K562 (cell line): Measurements from ENCODE around the gene NEURL1. TPM values are rescaled to one million over a fixed set of nuclear protein-coding genes. Genes with fewer than 3 reads are reported as not detected.

ENCODE experiments used
- ATAC-seq: fragments of 200-7000 bp; cut with Tn5 transposase; 3 replicates; pipeline ENCODE4 v1.9.1; 2020; ENCODE audit warnings: moderate library complexity
- BruUV-seq: library from RNA; stranded (reverse); fragments of 400-500 nt; replicated peaks from 2 replicates; lab custom pipeline; 2021; lab: Mats Ljungman, UMichigan
- CTCF ChIA-PET: fragments of 300-600 bp; formaldehyde crosslinking; extraction: SDS; loops from one replicate; lab custom pipeline; 2021; ENCODE audit warnings: low intra/inter-chr PET ratio; lab: Yijun Ruan, JAX
- POLR2A ChIA-PET: fragments of 300-600, 350-650 bp; sonication (Branson Sonifier 250); formaldehyde crosslinking; extraction: SDS; loops from one replicate; lab custom pipeline; 2021; ENCODE audit warnings: antibody characterized with exemption, inconsistent platforms; lab: Yijun Ruan, JAX
- DNase-seq, 4 experiments: peaks; one replicate each; pipeline versions ENCODE4 v3.0.0 to v3.0.0-alpha.2; 2011 to 2018; ENCODE audit warnings: low spot score in 3 of 4, mixed read lengths in 3 of 4; ENCODE audit errors: extremely low read depth in 1 of 4
- FAIRE-seq: peaks from 2 replicates; lab custom pipeline; 2011; peaks lifted over from hg19 to GRCh38; lab: Jason Lieb, UNC
- H2AFZ ChIP-seq: 2 replicates; pipeline ENCODE4 v1.6.0; 2011; ENCODE audit warnings: low read depth, low read length, control low read depth, inconsistent platforms
- H3K27ac ChIP-seq: fragments of 200-600 bp; 3 replicates; pipeline ENCODE4 v1.8.0; 2011; ENCODE audit warnings: low read depth, mild to moderate bottlenecking, control low read depth, inconsistent platforms, low read length, moderate library complexity, mixed read lengths; ENCODE audit errors: extremely low read depth
- H3K27me3 ChIP-seq, 2 experiments: fragments of 300-600 bp in 1 of 2; 2 replicates in 1 of 2; 3 replicates in 1 of 2; pipeline versions ENCODE4 v1.6.0 to v1.8.0; 2011; ENCODE audit warnings: inconsistent platforms in 2 of 2, low read length in 2 of 2, mild to moderate bottlenecking in 1 of 2, mixed read lengths in 1 of 2, moderate library complexity in 1 of 2; ENCODE audit not compliant: control insufficient read depth in 2 of 2, insufficient read depth in 2 of 2
- H3K36me3 ChIP-seq: fragments of 300-600 bp; 3 replicates; pipeline ENCODE4 v1.8.0; 2011; ENCODE audit warnings: mild to moderate bottlenecking, low read length, inconsistent platforms; ENCODE audit not compliant: control insufficient read depth, insufficient read depth
- H3K4me1 ChIP-seq, 2 experiments: fragments of 200-600 bp in 1 of 2; replicated peaks in 1 of 2; 2 replicates in 1 of 2; 3 replicates in 1 of 2; pipeline versions ENCODE4 v1.5.1 to v1.8.0; 2011; ENCODE audit warnings: inconsistent platforms in 2 of 2, low read length in 2 of 2, mild to moderate bottlenecking in 1 of 2, mixed read lengths in 1 of 2, moderate library complexity in 1 of 2; ENCODE audit not compliant: control insufficient read depth in 2 of 2, insufficient read depth in 2 of 2
- H3K4me2 ChIP-seq: 2 replicates; pipeline ENCODE4 v1.6.1; 2011; ENCODE audit warnings: low read length, control low read depth, inconsistent platforms, mixed read lengths; ENCODE audit not compliant: insufficient read depth
- H3K4me3 ChIP-seq: fragments of 200-600 bp; sonication (generic), shearing (Covaris generic); 2 replicates; pipeline ENCODE4 v1.5.1; 2016; ENCODE audit warnings: control low read depth, inconsistent platforms
- H3K79me2 ChIP-seq: fragments of 200-600 bp; 3 replicates; pipeline ENCODE4 v1.8.0; 2011; ENCODE audit warnings: low read length, inconsistent platforms; ENCODE audit not compliant: control insufficient read depth, insufficient read depth
- H3K9ac ChIP-seq, 2 experiments: 2 replicates each; pipeline versions ENCODE4 v1.6.0 to v1.6.1; 2011; ENCODE audit warnings: low read depth in 2 of 2, low read length in 2 of 2, control low read depth in 1 of 2, inconsistent platforms in 1 of 2, mild to moderate bottlenecking in 1 of 2, mixed read lengths in 1 of 2; ENCODE audit not compliant: insufficient read depth in 1 of 2
- H3K9me1 ChIP-seq: one replicate; pipeline ENCODE4 v1.6.0; 2011; ENCODE audit warnings: inconsistent platforms, mild to moderate bottlenecking, low read length, moderate library complexity; ENCODE audit not compliant: control insufficient read depth, insufficient read depth
- H3K9me3 ChIP-seq: replicated peaks from 2 replicates; pipeline ENCODE4 v1.5.1; 2011; ENCODE audit warnings: low read depth, low read length, inconsistent platforms; ENCODE audit not compliant: control insufficient read depth, insufficient read depth
- H4K20me1 ChIP-seq: replicated peaks from 2 replicates; pipeline ENCODE4 v1.6.1; 2011; ENCODE audit warnings: low read length, inconsistent platforms, mixed read lengths; ENCODE audit not compliant: control insufficient read depth, insufficient read depth
- GABPB2 ChIP-seq: fragments of 250-450 bp; sonication (Bioruptor Pico); conservative IDR thresholded peaks from 2 replicates; pipeline ENCODE4 v1.5.1; 2021; ENCODE audit warnings: mild to moderate bottlenecking
- PREB ChIP-seq: sonication (generic); formaldehyde crosslinking; IDR thresholded peaks from 2 replicates; pipeline ENCODE4 v1.8.1; 2023; ENCODE audit warnings: mild to moderate bottlenecking, missing genetic modification reagents
- THAP12 ChIP-seq: fragments of 250-450 bp; sonication (Bioruptor Pico); IDR thresholded peaks from 2 replicates; pipeline ENCODE4 v1.9.0; 2021; ENCODE audit warnings: mild to moderate bottlenecking, inconsistent platforms
- VEZF1 ChIP-seq: fragments of 200-800 bp; sonication (Bioruptor generic); IDR thresholded peaks from 2 replicates; pipeline ENCODE4 v1.6.1; 2017; ENCODE audit warnings: missing genetic modification characterization, missing compliant biosample characterization
- WGBS: fragments of 100-300 bp; shearing (Covaris generic); methylation state at CpG from one replicate; pipeline ENCODE4 v1.1.6; 2016; ENCODE audit warnings: low coverage, mixed read lengths; ENCODE audit not compliant: insufficient coverage; ENCODE audit errors: missing lambda C conversion rate; 5-methylcytosine and 5-hydroxymethylcytosine counted together
- in situ Hi-C: fragments of 300-500 bp; cut with MboI; formaldehyde crosslinking; loops from 4 replicates; pipeline ENCODE4 v1.15.0; 2018; ENCODE audit warnings: inconsistent platforms, mixed read lengths
- intact Hi-C: fragments of 100-400 bp; cut with micrococcal nuclease; formaldehyde crosslinking; loops from 2 replicates; pipeline ENCODE4 v1.14.2; 2022
- polyA plus RNA-seq, 8 experiments: library from polyadenylated mRNA; depleted of rRNA in 4 of 8; stranded (reverse) in 5 of 8; unstranded in 3 of 8; fragments of >200 nt; fragmentation: Nextera tagmentation in 2 of 8; fragmentation: Illumina TruSeq in 1 of 8; extraction: Ambion mirVana in 2 of 8; extraction: Trizol in 1 of 8; gene quantifications; 2 replicates each; pipeline versions ENCODE4 v1.2.1 to v1.2.3, GENCODE V29; 2011 to 2014; ENCODE audit warnings: inconsistent platforms in 1 of 8, missing spikeins in 1 of 8
- total RNA-seq, 7 experiments: library from RNA; depleted of rRNA in 6 of 7; stranded (reverse); fragments of >200 nt in 6 of 7; fragmentation: Illumina TruSeq in 2 of 7; extraction: Trizol in 2 of 7; gene quantifications; 2 replicates each; pipeline versions ENCODE4 v1.2.1 to v1.2.3, GENCODE V29; 2011 to 2021; ENCODE audit warnings: low replicate concordance in 1 of 7

The NEURL1 gene
- total and polyA plus RNA-seq, 9 of the 15 experiments (the other 6 are each of a cell fraction or from before 2014, with no cell fraction given), result 0.01 to 0.45 (median 0.16) TPM; not detected in 5

- TF ChIP-seq VEZF1 (CRISPR knock-in tag) (no peak), GABPB2 (CRISPR knock-in tag) (no peak), THAP12 (CRISPR knock-in tag) (no peak)
Observed at GRCh38 chr10:103535595-103535994, 42.1 kb downstream of the NEURL1 start (continued).

- Histone ChIP-seq H3K9me1 (no peaks in the 10 kb centered on the region), H4K20me1 (no peaks in the 10 kb centered on the region), H3K27me3 (peaks cover 0 to 41% of the 10 kb centered on the region in 2 experiments; a peak in 2 of 5 replicates), H3K36me3 (no peaks in the 10 kb centered on the region), H3K4me3 (no peak overlapping the region), H3K4me2 (no peak overlapping the region), H3K9me3 (no peaks in the 10 kb centered on the region), H3K79me2 (no peaks in the 10 kb centered on the region), H2AFZ (no peak overlapping the region), H3K4me1 (peaks cover 0 to 5% of the 10 kb centered on the region in 2 experiments; a peak in 1 of 5 replicates), H3K27ac (no peak overlapping the region), H3K9ac (no peak overlapping the region)
- FAIRE-seq (no peak), ATAC-seq (no peak), DNase-seq (no peak)
- WGBS, result no CpG with 5 or more reads among the region's 1 CpG
- POLR2A ChIA-PET, result interaction anchor here (0.9 kb wide), 1 partner anchor 14 kb away, joined by 3 read pairs; no protein-coding TSS in a partner anchor
- intact Hi-C loops (loop anchor here (5.0 kb wide), 1 partner anchor 37 kb away; no protein-coding TSS in a partner anchor), in situ Hi-C loops (no loop called here)
- CTCF ChIA-PET, result interaction anchor here (0.7 kb wide), 1 partner anchor 54 kb away, joined by 3 read pairs; no protein-coding TSS in a partner anchor
- no TSS peak for BruUV-seq
- TF ChIP-seq PREB (CRISPR knock-in tag), result no peak
Observed at GRCh38 chr10:103539751-103540150, 46.2 kb downstream of the NEURL1 start.
